GM12878 (cell line): ENCODE measurements around the gene TSBP1. TPM values are rescaled to one million over a fixed set of nuclear protein-coding genes. Genes with fewer than 3 reads are reported as not detected.
"Not testable (repeated sequence)": the region's sequence is repeated elsewhere in the genome, so short reads cannot be mapped to it uniquely, and the experiment has no call there.

Source experiments
- ATAC-seq: fragments of 200-7000 bp; cut with Tn5 transposase; 3 replicates; pipeline ENCODE4 v1.9.1; 2020; ENCODE audit warnings: mild to moderate bottlenecking, moderate library complexity
- BruUV-seq: library from RNA; stranded (reverse); fragments of 400-500 nt; replicated peaks from 2 replicates; lab custom pipeline; 2021; lab: Mats Ljungman, UMichigan
- CTCF ChIA-PET: fragments of 300-600 bp; sonication (Branson Sonifier 250); formaldehyde crosslinking; extraction: SDS; loops from one replicate; lab custom pipeline; 2021; ENCODE audit warnings: inconsistent platforms; lab: Yijun Ruan, JAX
- POLR2A ChIA-PET: fragments of 350-600 bp; formaldehyde crosslinking; extraction: SDS; loops from one replicate; lab custom pipeline; 2021; ENCODE audit warnings: inconsistent platforms; lab: Charles Lee
- RAD21 ChIA-PET: fragments of 300-600 bp; sonication (Branson Sonifier 250); formaldehyde crosslinking; loops from one replicate; lab custom pipeline; 2023; ENCODE audit warnings: antibody characterized with exemption; ENCODE audit not compliant: unreplicated experiment; lab: Charles Lee
- SMC1A ChIA-PET: fragments of 300-600 bp; sonication (Branson Sonifier 250); formaldehyde crosslinking; loops from one replicate; lab custom pipeline; 2023; ENCODE audit not compliant: unreplicated experiment, uncharacterized antibody; lab: Charles Lee
- DNase-seq: peaks from one replicate; pipeline ENCODE4 v3.0.0-alpha.2; 2011; ENCODE audit warnings: low read depth, low spot score
- FAIRE-seq: peaks from 3 replicates; lab custom pipeline; 2011; peaks lifted over from hg19 to GRCh38; lab: Jason Lieb, UNC
- H2AFZ ChIP-seq: 2 replicates; pipeline ENCODE4 v1.6.0; 2011; ENCODE audit warnings: low read depth, low read length, control low read depth; ENCODE audit not compliant: control insufficient read depth
- H3K27ac ChIP-seq: 2 replicates; pipeline ENCODE4 v1.5.1; 2011; ENCODE audit warnings: control low read depth; ENCODE audit not compliant: control insufficient read depth, insufficient read depth
- H3K27me3 ChIP-seq, 2 experiments: replicated peaks in 1 of 2; 2 replicates each; pipeline versions ENCODE4 v1.6.0 to v1.6.1; 2011; ENCODE audit warnings: low read length in 1 of 2; ENCODE audit not compliant: control insufficient read depth in 2 of 2, insufficient read depth in 2 of 2
- H3K36me3 ChIP-seq, 2 experiments: 2 replicates each; pipeline ENCODE4 v1.5.1; 2011; ENCODE audit warnings: low read length in 1 of 2; ENCODE audit not compliant: control insufficient read depth in 2 of 2, insufficient read depth in 2 of 2
- H3K4me1 ChIP-seq: 2 replicates; pipeline ENCODE4 v1.6.1; 2011; ENCODE audit warnings: mild to moderate bottlenecking, low read length, moderate library complexity, mixed read lengths; ENCODE audit not compliant: control insufficient read depth, insufficient read depth
- H3K4me2 ChIP-seq: 2 replicates; pipeline ENCODE4 v1.6.0; 2011; ENCODE audit warnings: control low read depth; ENCODE audit not compliant: control insufficient read depth, insufficient read depth
- H3K4me3 ChIP-seq: fragments of 200-600 bp; sonication (generic); 2 replicates; pipeline ENCODE4 v1.5.1; 2016
- H3K79me2 ChIP-seq: 2 replicates; pipeline ENCODE4 v1.6.0; 2011; ENCODE audit warnings: low read length; ENCODE audit not compliant: control insufficient read depth, insufficient read depth
- H3K9ac ChIP-seq: 2 replicates; pipeline ENCODE4 v1.8.0; 2011; ENCODE audit warnings: low read length, control low read depth, mixed read lengths; ENCODE audit not compliant: control insufficient read depth, insufficient read depth
- H3K9me3 ChIP-seq: replicated peaks from 3 replicates; pipeline ENCODE4 v1.5.1; 2011; ENCODE audit warnings: mild to moderate bottlenecking, low read length; ENCODE audit not compliant: control insufficient read depth, insufficient read depth
- H4K20me1 ChIP-seq: 2 replicates; pipeline ENCODE4 v1.6.0; 2011; ENCODE audit not compliant: control insufficient read depth, insufficient read depth
- ATF7 ChIP-seq: fragments of 450-650 bp; IDR thresholded peaks from 2 replicates; pipeline ENCODE4 v1.6.1; 2016; ENCODE audit warnings: low read depth, mild to moderate bottlenecking
- EED ChIP-seq: sonication (generic); IDR thresholded peaks from 2 replicates; pipeline ENCODE4 v1.6.1; 2016; ENCODE audit warnings: antibody characterized with exemption, low read depth
- FOS ChIP-seq: IDR thresholded peaks from 3 replicates; pipeline ENCODE4 v1.6.1; 2011; ENCODE audit warnings: borderline replicate concordance; ENCODE audit not compliant: insufficient read length; ENCODE audit errors: extremely low read depth
- HDAC6 ChIP-seq: fragments of 200-600 bp; sonication (generic); IDR thresholded peaks from one replicate; pipeline ENCODE4 v1.8.0; 2017; ENCODE audit warnings: antibody characterized with exemption; ENCODE audit not compliant: unreplicated experiment
- MEF2B ChIP-seq: fragments of 450-650 bp; IDR thresholded peaks from 2 replicates; pipeline ENCODE4 v1.6.1; 2018; ENCODE audit warnings: mild to moderate bottlenecking, moderate library complexity; ENCODE audit not compliant: partially characterized antibody, poor library complexity, severe bottlenecking
- NR2C2 ChIP-seq: IDR thresholded peaks from 2 replicates; pipeline ENCODE4 v1.6.1; 2011; ENCODE audit warnings: borderline replicate concordance, low read depth; ENCODE audit not compliant: control insufficient read depth, insufficient read length
- POU2F2 ChIP-seq: IDR thresholded peaks from 3 replicates; pipeline ENCODE4 v1.6.1; 2011; ENCODE audit warnings: low read depth, mild to moderate bottlenecking, low read length, borderline replicate concordance
- RBBP5 ChIP-seq: fragments of 200-600 bp; sonication (generic); conservative IDR thresholded peaks from 2 replicates; pipeline ENCODE4 v1.6.1; 2016
- SIN3A ChIP-seq: IDR thresholded peaks from 2 replicates; pipeline ENCODE4 v1.6.1; 2012; ENCODE audit warnings: low read depth, low read length, improper control_type of control experiment
- SUZ12 ChIP-seq: fragments of 200-600 bp; sonication (generic); IDR thresholded peaks from one replicate; pipeline ENCODE4 v1.6.1; 2018; ENCODE audit warnings: antibody characterized with exemption, mild to moderate bottlenecking; ENCODE audit not compliant: unreplicated experiment
- TARDBP ChIP-seq: IDR thresholded peaks from 2 replicates; pipeline ENCODE4 v1.6.1; 2016; ENCODE audit warnings: borderline replicate concordance
- WGBS: methylation state at CpG from one replicate; pipeline ENCODE4 v1.1.6; 2016; ENCODE audit warnings: low lambda C conversion rate; ENCODE audit not compliant: insufficient replicate concordance, insufficient coverage; ENCODE audit errors: missing lambda C conversion rate; 5-methylcytosine and 5-hydroxymethylcytosine counted together
- in situ Hi-C: fragments of 300-500 bp; cut with MboI; formaldehyde crosslinking; loops from 9 replicates; pipeline ENCODE4 v1.14.3; 2018; ENCODE audit warnings: mixed read lengths
- intact Hi-C: fragments of 100-400 bp; cut with micrococcal nuclease; formaldehyde crosslinking; loops from one replicate; pipeline ENCODE4 v1.14.2; 2022; ENCODE audit not compliant: unreplicated experiment
- polyA plus RNA-seq, 11 experiments: library from polyadenylated mRNA; depleted of rRNA in 4 of 11; unstranded in 6 of 11; stranded (reverse) in 5 of 11; fragments of >200 nt; fragmentation: Nextera tagmentation in 4 of 11; fragmentation: Illumina TruSeq in 1 of 11; extraction: Ambion mirVana in 4 of 11; extraction: Trizol in 1 of 11; gene quantifications; 1 replicate in 1 of 11; 2 replicates in 10 of 11; pipeline versions ENCODE4 v1.2.1 to v1.2.3, GENCODE V29; 2011 to 2016; ENCODE audit warnings: inconsistent platforms in 2 of 11, missing spikeins in 2 of 11, low read depth in 1 of 11
- total RNA-seq, 4 experiments: library from RNA; depleted of rRNA in 3 of 4; stranded (reverse); fragments of >200 nt in 3 of 4; fragmentation: Illumina TruSeq in 1 of 4; extraction: Trizol in 1 of 4; gene quantifications; 2 replicates each; pipeline versions ENCODE4 v1.2.1 to v1.2.3, GENCODE V29; 2013 to 2021
- TF ChIP-seq, protein P1 (sequence below): fragments of 150-350 bp; IDR thresholded peaks from 2 replicates; pipeline ENCODE4 v1.6.1; 2014; ENCODE audit warnings: mild to moderate bottlenecking, low read depth, low read length

Gene TSBP1
- total and polyA plus RNA-seq, 10 of the 15 experiments (the other 5 are each of a cell fraction or from before 2014, with no cell fraction given) = not detected

DNA sequence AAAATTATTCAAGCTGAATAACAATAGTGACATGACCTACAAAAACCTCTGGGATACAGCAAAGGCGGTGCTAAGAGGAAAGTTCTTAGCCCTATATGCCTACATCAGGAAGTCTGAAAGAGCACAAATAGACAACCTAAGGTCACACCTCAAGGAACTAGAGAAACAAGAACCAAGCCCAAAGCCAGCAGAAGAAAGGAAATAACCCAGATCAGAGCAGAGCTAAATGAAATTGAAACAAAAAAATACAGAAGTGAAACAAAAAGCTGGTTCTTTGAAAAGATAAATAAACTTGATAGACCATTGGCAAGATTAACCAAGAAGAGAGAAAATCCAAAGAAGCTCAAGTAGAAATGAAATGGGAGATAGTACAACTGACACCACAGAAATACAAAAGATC lies 100.3 kb downstream of the TSBP1 start (continued):
- TF ChIP-seq TARDBP = no peak
- TF ChIP-seq, protein P1, sequence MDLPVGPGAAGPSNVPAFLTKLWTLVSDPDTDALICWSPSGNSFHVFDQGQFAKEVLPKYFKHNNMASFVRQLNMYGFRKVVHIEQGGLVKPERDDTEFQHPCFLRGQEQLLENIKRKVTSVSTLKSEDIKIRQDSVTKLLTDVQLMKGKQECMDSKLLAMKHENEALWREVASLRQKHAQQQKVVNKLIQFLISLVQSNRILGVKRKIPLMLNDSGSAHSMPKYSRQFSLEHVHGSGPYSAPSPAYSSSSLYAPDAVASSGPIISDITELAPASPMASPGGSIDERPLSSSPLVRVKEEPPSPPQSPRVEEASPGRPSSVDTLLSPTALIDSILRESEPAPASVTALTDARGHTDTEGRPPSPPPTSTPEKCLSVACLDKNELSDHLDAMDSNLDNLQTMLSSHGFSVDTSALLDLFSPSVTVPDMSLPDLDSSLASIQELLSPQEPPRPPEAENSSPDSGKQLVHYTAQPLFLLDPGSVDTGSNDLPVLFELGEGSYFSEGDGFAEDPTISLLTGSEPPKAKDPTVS = no peak

DNA sequence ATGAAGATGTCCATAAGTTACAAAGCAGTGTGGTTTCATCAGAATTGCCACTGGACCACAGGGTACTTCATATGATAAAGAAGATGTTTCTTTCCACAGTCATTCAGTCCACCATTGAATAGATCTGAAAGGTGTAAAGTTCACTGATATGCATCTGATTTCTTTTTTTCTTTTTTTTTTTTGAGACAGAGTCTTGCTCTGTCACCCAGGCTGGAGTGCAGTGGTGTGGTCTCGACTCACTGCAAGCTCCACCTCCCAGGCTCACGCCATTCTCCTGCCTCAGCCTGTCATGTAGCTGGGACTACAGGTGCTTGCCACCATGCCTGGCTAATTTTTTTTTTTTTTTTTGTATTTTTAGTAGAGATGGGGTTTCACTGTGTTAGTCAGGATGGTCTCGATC lies 103.2 kb downstream of the TSBP1 start:
- H3K79me2 ChIP-seq, H3K9ac ChIP-seq, in situ Hi-C loops, BruUV-seq, H2AFZ ChIP-seq, H3K27ac ChIP-seq, intact Hi-C loops, H3K9me3 ChIP-seq, H4K20me1 ChIP-seq, H3K36me3 ChIP-seq, H3K27me3 ChIP-seq, FAIRE-seq, H3K4me3 ChIP-seq, DNase-seq: not testable (repeated sequence)
- ATAC-seq = peak; percentile 84
- peaks cover 23% of the 10 kb centered on the region; the same call in 1 of the 2 replicates for H3K4me1 ChIP-seq
- WGBS = 100% methylated on average over 2 of the region's 3 CpGs
- ChIA-PET RAD21 (interaction anchor here (2.3 kb wide), 1 partner anchor 13 kb away, joined by 19 read pairs; no protein-coding TSS in a partner anchor), POLR2A (interaction anchor here (0.6 to 3.4 kb wide), 6 partner anchors 13 to 154 kb away, joined by 3 to 19 read pairs (median 4); no protein-coding TSS in a partner anchor), SMC1A (interaction anchor here (0.6 to 7.0 kb wide), 4 partner anchors 14 to 430 kb away, joined by 3 to 39 read pairs (median 4); no protein-coding TSS in a partner anchor), CTCF (interaction anchor here (0.6 to 2.4 kb wide), 6 partner anchors 13 to 686 kb away, joined by 3 to 17 read pairs (median 4); no protein-coding TSS in a partner anchor)
- H3K4me2 ChIP-seq = peak overlapping the region; percentile 28; the same call in 1 of the 2 replicates

DNA sequence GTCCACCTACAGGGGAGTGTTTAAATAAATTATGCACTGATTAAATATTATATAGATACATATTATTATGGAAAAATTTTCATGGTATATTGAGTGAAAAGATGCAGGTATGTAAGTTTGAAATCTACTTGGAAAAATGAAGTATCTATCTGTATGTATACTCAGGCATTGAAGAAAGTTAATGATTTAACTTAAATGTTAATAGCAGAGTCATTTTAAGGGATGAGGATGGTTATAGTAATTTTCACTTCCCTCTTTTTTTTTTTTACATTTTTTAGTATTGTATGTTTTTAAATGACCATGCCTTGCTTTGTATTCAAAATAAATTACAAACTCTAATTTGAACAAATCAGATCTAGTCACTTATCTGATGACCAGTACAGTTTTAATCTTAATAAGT lies 104.7 kb downstream of the TSBP1 start:
- no peak overlapping the region for H3K9ac ChIP-seq
- H3K27me3 ChIP-seq = no peaks in the 10 kb centered on the region
- H4K20me1 ChIP-seq = no peaks in the 10 kb centered on the region
- peak; percentile 47 for FAIRE-seq
- no peak for DNase-seq
- no peak overlapping the region for H3K27ac ChIP-seq
- peak; percentile 75 for ATAC-seq
- intact Hi-C loops (no loop called here), in situ Hi-C loops (no loop called here)
- CTCF ChIA-PET = interaction anchor here (1.4 to 2.4 kb wide), 3 partner anchors 11 to 147 kb away, joined by 3 to 17 read pairs (median 10); no protein-coding TSS in a partner anchor
- no peak overlapping the region for H2AFZ ChIP-seq
- no peaks in the 10 kb centered on the region for H3K36me3 ChIP-seq
- H3K79me2 ChIP-seq = no peaks in the 10 kb centered on the region
- SMC1A ChIA-PET = interaction anchor here (1.1 to 7.0 kb wide), 3 partner anchors 8 to 16 kb away, joined by 3 to 39 read pairs (median 4); no protein-coding TSS in a partner anchor
- POLR2A ChIA-PET = interaction anchor here (3.4 kb wide), 1 partner anchor 12 kb away, joined by 19 read pairs; no protein-coding TSS in a partner anchor
- RAD21 ChIA-PET = interaction anchor here (0.9 to 2.3 kb wide), 2 partner anchors 12 to 180 kb away, joined by 4 to 19 read pairs; no protein-coding TSS in a partner anchor
- no peak overlapping the region for H3K4me2 ChIP-seq
- no peak overlapping the region for H3K4me3 ChIP-seq
- BruUV-seq = no TSS peak
- H3K9me3 ChIP-seq = no peaks in the 10 kb centered on the region; the same call in 2 of the 3 replicates
- peaks cover 23% of the 10 kb centered on the region; the same call in 1 of the 2 replicates for H3K4me1 ChIP-seq
- TF ChIP-seq SIN3A (no peak), FOS (no peak), RBBP5 (no peak), NR2C2 (no peak), SUZ12 (no peak), POU2F2 (no peak), ATF7 (0 out of 2 replicates have a peak, but pooled peaks have one; percentile 33), MEF2B (no peak), HDAC6 (no peak), EED (no peak)
